Cardiac septum (tissue), 1 donor: ENCODE measurements around the gene CT47C1. TPM values are rescaled to one million over a fixed set of nuclear protein-coding genes. Genes with fewer than 3 reads are reported as not detected.

Experiments used
- total RNA-seq: library from RNA; stranded (reverse); fragmentation: NEBNext Ultra II Directional; extraction: Animal tissue kit (Norgen Biotek cat#: 25700); gene quantifications from one replicate; pipeline ENCODE4 v1.2.1, GENCODE V29; 2021
- donor health status: DM: no; HTN: no; CAD: no.

Gene CT47C1
- total RNA-seq, 1 donor from 2014 or later: not detected

Other genes with a start within 250 kb of the CT47C1 start
- 0.30 TPM for gene ZCCHC12, start 249.2 kb upstream of the CT47C1 start, total RNA-seq
- 1.5 TPM for gene LONRF3, start 98.4 kb upstream of the CT47C1 start, total RNA-seq
- gene KIAA1210, start 54.8 kb downstream of the CT47C1 start, total RNA-seq: 0.08 TPM
- 16.5 TPM for gene PGRMC1, start 163.3 kb downstream of the CT47C1 start, total RNA-seq